SU-DHL-6 (cell line): ENCODE data around the gene NAIF1.
"Not testable (repeated sequence)": the region's sequence is repeated elsewhere in the genome, so short reads cannot be mapped to it uniquely, and the experiment has no call there.

Experiments
- H2AFZ ChIP-seq: fragments of 200-600 bp; sonication (generic); 2 replicates; pipeline ENCODE4 v1.6.1; 2014; ENCODE audit warnings: low read depth, mild to moderate bottlenecking, moderate library complexity, mixed read lengths, antibody characterized with exemption, low read length; ENCODE audit not compliant: severe bottlenecking
- H3F3A ChIP-seq: fragments of 200-600 bp; shearing (Covaris generic); 2 replicates; pipeline ENCODE4 v1.6.0; 2016; ENCODE audit warnings: antibody characterized with exemption, mild to moderate bottlenecking; ENCODE audit not compliant: insufficient read depth
- H3K27ac ChIP-seq: fragments of 200-600 bp; sonication (generic); 2 replicates; pipeline ENCODE4 v1.5.1; 2016; ENCODE audit warnings: low read depth, mild to moderate bottlenecking, low read length, moderate library complexity, mixed read lengths
- H3K27me3 ChIP-seq: fragments of 200-600 bp; sonication (generic), shearing (Covaris generic); 2 replicates; pipeline ENCODE4 v1.6.0; 2014; ENCODE audit warnings: mild to moderate bottlenecking, low read length
- H3K36me3 ChIP-seq: fragments of 200-600 bp; sonication (generic); 2 replicates; pipeline ENCODE4 v1.6.1; 2014; ENCODE audit warnings: mild to moderate bottlenecking, low read length, mixed read lengths
- H3K4me2 ChIP-seq: fragments of 300-600, 200-600 bp; shearing (Covaris generic), sonication (generic); 2 replicates; pipeline ENCODE4 v1.6.0; 2014; ENCODE audit warnings: low read length, low read depth, mild to moderate bottlenecking; ENCODE audit not compliant: poor library complexity, severe bottlenecking
- H3K4me3 ChIP-seq: fragments of 200-600 bp; sonication (generic); 2 replicates; pipeline ENCODE4 v1.5.1; 2014; ENCODE audit warnings: antibody characterized with exemption, low read length, mild to moderate bottlenecking, mixed read lengths; ENCODE audit not compliant: insufficient read depth, poor library complexity, severe bottlenecking
- H3K79me2 ChIP-seq: fragments of 200-600 bp; sonication (generic); 2 replicates; pipeline ENCODE4 v1.6.1; 2014; ENCODE audit warnings: mild to moderate bottlenecking, low read length, moderate library complexity; ENCODE audit not compliant: insufficient read depth
- H3K9ac ChIP-seq: fragments of 200-600 bp; sonication (generic); 2 replicates; pipeline ENCODE4 v1.7.0; 2014; ENCODE audit warnings: mild to moderate bottlenecking, low read length
- H3K9me2 ChIP-seq: fragments of 200-600 bp; sonication (generic); replicated peaks from 2 replicates; pipeline ENCODE4 v1.6.1; 2014; ENCODE audit warnings: low read length; ENCODE audit not compliant: insufficient read depth
- H3K9me3 ChIP-seq: fragments of 200-600 bp; sonication (generic); 2 replicates; pipeline ENCODE4 v1.6.1; 2014; ENCODE audit warnings: low read length, mixed read lengths; ENCODE audit not compliant: insufficient read depth
- H4K20me1 ChIP-seq: fragments of 200-600 bp; sonication (generic); 2 replicates; pipeline ENCODE4 v1.6.1; 2014; ENCODE audit warnings: low read depth, mild to moderate bottlenecking, antibody characterized with exemption, low read length, moderate library complexity, mixed read lengths
- EZH2phosphoT487 ChIP-seq: fragments of 200-600 bp; sonication (generic), shearing (Covaris generic); conservative IDR thresholded peaks from 2 replicates; pipeline ENCODE4 v1.6.1; 2018; ENCODE audit warnings: mild to moderate bottlenecking, antibody characterized with exemption, low read length, moderate library complexity, mixed read lengths
- TF ChIP-seq, protein P1 (sequence below): fragments of 200-600 bp; sonication (generic); IDR thresholded peaks from one replicate; pipeline ENCODE4 v1.5.1; 2017; ENCODE audit warnings: antibody characterized with exemption, mild to moderate bottlenecking, low read length, moderate library complexity; ENCODE audit not compliant: insufficient read depth, poor library complexity, severe bottlenecking

The NAIF1 gene

DNA sequence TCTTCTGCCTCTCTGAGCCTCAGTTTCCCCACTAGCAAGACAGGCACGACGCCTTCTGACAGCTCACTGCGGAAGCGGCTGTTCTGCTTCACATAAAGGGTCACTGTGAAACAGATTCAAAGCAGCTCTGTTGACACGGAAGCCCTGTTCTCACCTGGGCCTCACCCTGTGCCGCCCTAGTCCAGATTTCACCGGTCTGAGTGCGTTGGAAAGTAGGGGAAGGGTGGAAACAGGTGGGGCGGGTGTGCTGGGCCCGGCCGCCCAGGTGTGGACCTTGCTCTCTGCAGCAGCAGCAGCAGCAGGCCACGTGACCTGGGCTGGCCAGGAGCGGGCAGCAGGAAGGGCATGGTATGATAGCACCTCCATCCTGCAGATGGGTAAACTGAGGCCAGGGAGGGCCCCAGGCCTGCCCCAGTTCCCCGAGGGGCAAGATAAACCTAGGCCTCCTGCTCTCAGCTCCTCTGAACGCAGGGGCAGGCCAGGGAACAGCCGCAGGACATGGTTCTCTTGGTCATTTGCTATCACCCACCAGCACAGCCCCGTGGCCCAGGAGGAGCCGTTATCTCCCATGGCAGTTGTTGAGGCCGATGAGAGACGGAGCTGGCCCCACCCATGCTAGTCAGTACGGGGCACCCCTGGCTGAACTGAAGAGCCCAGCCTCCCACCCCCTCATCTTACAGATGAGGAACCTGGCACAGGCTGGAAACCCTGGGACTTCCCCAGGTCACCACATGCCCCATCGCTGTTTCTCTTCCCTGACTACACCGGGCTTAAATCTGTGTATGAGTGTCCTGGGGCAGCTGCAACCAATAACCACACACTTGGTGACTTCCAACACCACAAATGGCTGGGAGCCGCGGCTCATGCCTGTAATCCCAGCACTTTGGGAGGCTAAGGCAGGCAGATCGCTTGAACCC is 48.3 kb upstream of the NAIF1 start:
- Histone ChIP-seq H3K79me2 (no peaks in the 10 kb centered on the region), H3K9me3 (no peaks in the 10 kb centered on the region), H2AFZ (no peak overlapping the region), H3F3A (0 out of 2 replicates have a peak, but pooled peaks cover 6% of the 10 kb centered on the region), H3K36me3 (no peaks in the 10 kb centered on the region), H3K9ac (no peak overlapping the region), H3K4me3 (no peak overlapping the region), H3K9me2 (no peaks in the 10 kb centered on the region), H3K4me2 (no peak overlapping the region), H3K27me3 (no peaks in the 10 kb centered on the region), H4K20me1 (no peaks in the 10 kb centered on the region), H3K27ac (no peak overlapping the region)
- TF ChIP-seq EZH2phosphoT487, result no peak
- TF ChIP-seq, protein P1, sequence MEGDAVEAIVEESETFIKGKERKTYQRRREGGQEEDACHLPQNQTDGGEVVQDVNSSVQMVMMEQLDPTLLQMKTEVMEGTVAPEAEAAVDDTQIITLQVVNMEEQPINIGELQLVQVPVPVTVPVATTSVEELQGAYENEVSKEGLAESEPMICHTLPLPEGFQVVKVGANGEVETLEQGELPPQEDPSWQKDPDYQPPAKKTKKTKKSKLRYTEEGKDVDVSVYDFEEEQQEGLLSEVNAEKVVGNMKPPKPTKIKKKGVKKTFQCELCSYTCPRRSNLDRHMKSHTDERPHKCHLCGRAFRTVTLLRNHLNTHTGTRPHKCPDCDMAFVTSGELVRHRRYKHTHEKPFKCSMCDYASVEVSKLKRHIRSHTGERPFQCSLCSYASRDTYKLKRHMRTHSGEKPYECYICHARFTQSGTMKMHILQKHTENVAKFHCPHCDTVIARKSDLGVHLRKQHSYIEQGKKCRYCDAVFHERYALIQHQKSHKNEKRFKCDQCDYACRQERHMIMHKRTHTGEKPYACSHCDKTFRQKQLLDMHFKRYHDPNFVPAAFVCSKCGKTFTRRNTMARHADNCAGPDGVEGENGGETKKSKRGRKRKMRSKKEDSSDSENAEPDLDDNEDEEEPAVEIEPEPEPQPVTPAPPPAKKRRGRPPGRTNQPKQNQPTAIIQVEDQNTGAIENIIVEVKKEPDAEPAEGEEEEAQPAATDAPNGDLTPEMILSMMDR, result no peak

DNA sequence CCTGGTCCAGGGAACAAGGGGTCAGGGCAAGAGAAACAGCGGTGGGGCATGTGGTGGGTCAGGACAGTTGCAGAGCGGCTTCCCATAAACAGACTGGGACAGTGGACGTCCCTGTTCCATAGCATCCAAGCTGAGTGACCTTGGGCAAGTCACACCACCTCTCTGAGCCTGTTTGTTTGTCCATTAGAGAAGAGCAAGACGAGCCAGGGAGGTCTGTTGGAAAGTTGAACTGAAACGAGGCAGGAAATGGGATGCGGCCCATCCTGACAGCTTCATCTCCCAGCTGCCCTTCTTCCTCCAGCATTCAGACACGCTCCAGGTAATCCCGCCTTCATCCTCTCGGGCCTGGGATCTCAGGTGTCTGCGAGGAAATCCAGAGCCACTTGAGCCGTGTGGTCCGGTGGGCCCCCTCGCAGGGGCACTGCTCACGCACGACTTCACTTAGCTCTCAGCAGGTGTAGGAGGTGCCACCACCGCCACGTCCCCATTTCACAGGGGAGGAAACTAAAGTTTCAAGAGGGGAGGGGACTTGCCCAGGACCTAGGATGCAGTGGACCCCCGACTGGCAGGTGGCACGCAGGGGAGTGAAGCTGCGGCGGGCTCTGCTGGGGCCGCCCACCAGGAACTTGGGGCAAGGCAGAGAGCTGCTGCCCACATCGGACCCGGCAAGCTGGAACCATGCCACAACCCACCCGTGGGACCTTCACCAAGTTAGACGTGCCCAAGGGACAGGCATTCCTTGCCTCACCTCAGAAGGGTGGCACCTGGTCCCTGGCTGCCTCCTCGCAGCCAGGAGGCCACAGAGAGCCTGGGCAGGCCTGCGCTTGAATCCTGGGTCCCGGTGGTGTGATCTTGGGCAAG is 47.4 kb upstream of the NAIF1 start:
- Histone ChIP-seq H3K9ac (no peak overlapping the region), H3K27ac (no peak overlapping the region), H3K27me3 (no peaks in the 10 kb centered on the region), H2AFZ (no peak overlapping the region), H3K9me2 (no peaks in the 10 kb centered on the region), H3K79me2 (no peaks in the 10 kb centered on the region), H3K36me3 (no peaks in the 10 kb centered on the region), H3K4me2 (no peak overlapping the region), H3F3A (0 out of 2 replicates have a peak, but pooled peaks cover 10% of the 10 kb centered on the region), H4K20me1 (no peaks in the 10 kb centered on the region), H3K4me3 (no peak overlapping the region), H3K9me3 (no peaks in the 10 kb centered on the region)
- TF ChIP-seq EZH2phosphoT487, result no peak
- TF ChIP-seq, protein P1, result no peak

DNA sequence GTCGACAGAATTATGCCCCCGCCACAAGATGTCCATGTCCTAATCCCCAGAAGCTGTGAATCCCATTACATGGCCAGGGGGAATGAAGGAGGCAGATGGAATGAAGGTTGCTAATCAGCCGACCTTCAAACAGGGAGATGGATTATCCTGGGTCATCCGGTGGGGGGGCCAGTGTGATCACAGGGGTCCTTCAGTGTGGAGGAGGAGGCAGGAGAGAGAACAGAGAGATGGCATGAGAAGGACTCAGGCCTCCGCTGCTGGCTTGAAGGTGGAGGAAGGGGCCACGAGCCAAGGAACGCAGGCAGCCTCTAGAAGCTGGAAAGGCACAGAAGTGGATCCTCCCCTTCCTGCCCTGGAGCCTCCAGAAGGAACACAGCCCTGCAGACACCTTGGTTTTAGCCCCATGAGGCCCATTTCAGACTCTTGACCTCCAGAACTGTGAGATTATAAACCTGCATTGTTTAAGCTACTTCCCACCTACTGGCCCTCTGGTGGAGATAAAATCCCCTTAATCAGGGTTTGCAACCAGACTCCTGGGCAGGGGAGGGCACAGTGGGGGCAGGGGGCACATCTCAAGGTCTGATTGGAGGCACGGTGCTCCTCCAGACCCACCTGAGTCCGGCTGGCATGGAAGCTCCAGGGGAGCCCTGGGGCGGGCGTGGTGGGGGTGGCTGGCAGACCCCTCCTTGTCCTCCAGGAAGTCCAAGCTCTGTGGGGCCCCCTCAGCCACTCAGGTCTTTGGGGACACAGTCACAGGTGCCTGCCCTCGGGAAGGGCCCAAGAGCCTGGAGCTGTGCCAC is 46.6 kb upstream of the NAIF1 start:
- H3K27ac ChIP-seq, result no peak overlapping the region
- H4K20me1 ChIP-seq, result no peaks in the 10 kb centered on the region
- no peaks in the 10 kb centered on the region for H3K9me2 ChIP-seq
- H3K9ac ChIP-seq, result no peak overlapping the region
- no peak overlapping the region for H3K4me3 ChIP-seq
- H3K4me2 ChIP-seq, result no peak overlapping the region
- no peaks in the 10 kb centered on the region for H3K36me3 ChIP-seq
- 0 out of 2 replicates have a peak, but pooled peaks cover 11% of the 10 kb centered on the region for H3F3A ChIP-seq
- H3K9me3 ChIP-seq, result no peaks in the 10 kb centered on the region
- no peaks in the 10 kb centered on the region for H3K79me2 ChIP-seq
- no peaks in the 10 kb centered on the region for H3K27me3 ChIP-seq
- TF ChIP-seq EZH2phosphoT487, result no peak
- TF ChIP-seq, protein P1, result no peak
- H2AFZ ChIP-seq, result no peak overlapping the region

DNA sequence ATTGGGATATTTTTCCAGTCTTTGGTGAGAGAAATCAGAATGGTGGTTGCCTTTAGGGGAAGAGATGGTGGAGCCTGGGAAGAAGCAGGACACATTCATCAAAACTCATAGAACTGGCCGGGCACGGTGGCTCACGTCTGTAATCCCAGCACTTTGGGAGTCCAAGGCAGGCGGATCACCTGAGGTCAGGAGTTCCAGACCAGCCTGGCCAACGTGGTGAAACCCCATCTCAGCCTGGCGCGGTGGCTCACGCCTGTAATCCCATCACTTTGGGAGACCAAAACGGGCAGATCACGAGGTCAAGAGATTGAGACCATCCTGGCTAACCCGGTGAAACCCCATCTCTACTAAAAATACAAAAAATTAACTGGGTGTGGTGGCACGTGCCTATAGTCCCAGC is 44.6 kb upstream of the NAIF1 start:
- H3K9ac ChIP-seq, H3K4me2 ChIP-seq, H3K9me3 ChIP-seq, H3K4me3 ChIP-seq, H3K27me3 ChIP-seq, H3K79me2 ChIP-seq, H3K9me2 ChIP-seq, H2AFZ ChIP-seq, H4K20me1 ChIP-seq, H3K27ac ChIP-seq, H3K36me3 ChIP-seq: not testable (repeated sequence)
- 0 out of 2 replicates have a peak, but pooled peaks cover 11% of the 10 kb centered on the region for H3F3A ChIP-seq
